Measurements from ENCODE around the gene NDST3. TPM values are rescaled to one million over a fixed set of nuclear protein-coding genes. Genes with fewer than 3 reads are reported as not detected.
A peak's percentile ranks its signal among the peaks of the same experiment; 100 is the strongest.
"Not testable (repeated sequence)": the region's sequence is repeated elsewhere in the genome, so short reads cannot be mapped to it uniquely, and the experiment has no call there.

Gene NDST3
- total and polyA plus RNA-seq, 5 experiments from 2014 or later = 0.07 TPM; not detected in 4

DNA sequence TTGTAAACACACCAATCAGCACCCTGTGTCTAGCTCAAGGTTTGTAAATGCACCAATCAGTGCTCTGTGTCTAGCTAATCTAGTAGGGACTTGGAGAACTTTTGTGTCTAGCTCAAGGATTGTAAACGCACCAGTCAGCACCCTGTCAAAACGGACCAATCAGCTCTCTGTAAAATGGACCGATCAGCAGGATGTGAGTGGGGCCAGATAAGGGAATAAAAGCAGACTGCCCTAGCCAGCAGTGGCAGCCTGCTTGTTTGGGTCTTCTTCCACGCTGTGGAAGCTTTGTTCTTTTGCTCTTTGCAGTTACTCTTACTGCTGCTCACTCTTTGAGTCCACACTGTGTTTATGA is 231.8 kb downstream of the NDST3 start:
- ATAC-seq, POLR2A ChIA-PET: not testable (repeated sequence)
- peak overlapping the region in 4 of 10 donors; percentile 3 to 78 (median 54) for H3K27ac Mint-ChIP-seq

DNA sequence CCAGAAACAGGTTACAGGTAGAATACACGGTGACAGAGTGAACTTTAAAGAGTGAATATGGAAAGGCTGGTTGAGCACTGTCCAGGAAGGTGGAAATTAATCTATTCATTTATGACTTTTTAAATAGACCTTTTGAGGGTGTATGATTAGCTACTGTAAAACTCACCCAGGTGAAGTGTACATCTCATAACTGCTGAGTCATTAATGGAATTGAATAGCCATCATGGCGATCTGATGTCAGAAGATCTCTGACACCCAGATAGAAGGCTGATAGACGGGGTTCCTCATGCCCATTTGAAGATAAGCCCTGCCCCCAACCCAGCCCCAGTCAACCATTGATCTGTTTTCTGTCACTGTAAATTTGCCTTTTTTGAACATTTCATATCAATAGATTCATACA is 234.5 kb downstream of the NDST3 start:
- no peaks in the 10 kb centered on the region for H3K36me3 Mint-ChIP-seq
- H3K4me3 Mint-ChIP-seq = no peak overlapping the region
- peaks cover 0 to 2% (median 0%) of the 10 kb centered on the region in 4 donors for H3K4me1 Mint-ChIP-seq
- no peak for ATAC-seq
- H3K9me3 Mint-ChIP-seq = no peaks in the 10 kb centered on the region
- no peak for DNase-seq
- peaks cover 0 to 15% (median 0%) of the 10 kb centered on the region in 5 donors for H3K27me3 Mint-ChIP-seq
- POLR2A ChIA-PET = no interaction called here
- no peak overlapping the region for H3K27ac Mint-ChIP-seq

More for the DNA sequence above, 231.8 kb downstream of the NDST3 start:
- H3K9me3 Mint-ChIP-seq, H3K36me3 Mint-ChIP-seq, H3K4me1 Mint-ChIP-seq, DNase-seq: not testable (repeated sequence)
- Mint-ChIP-seq H3K27me3 (peaks cover 0 to 22% (median 2%) of the 10 kb centered on the region in 5 donors), H3K4me3 (peak overlapping the region; percentile 22 to 69 (median 56))

DNA sequence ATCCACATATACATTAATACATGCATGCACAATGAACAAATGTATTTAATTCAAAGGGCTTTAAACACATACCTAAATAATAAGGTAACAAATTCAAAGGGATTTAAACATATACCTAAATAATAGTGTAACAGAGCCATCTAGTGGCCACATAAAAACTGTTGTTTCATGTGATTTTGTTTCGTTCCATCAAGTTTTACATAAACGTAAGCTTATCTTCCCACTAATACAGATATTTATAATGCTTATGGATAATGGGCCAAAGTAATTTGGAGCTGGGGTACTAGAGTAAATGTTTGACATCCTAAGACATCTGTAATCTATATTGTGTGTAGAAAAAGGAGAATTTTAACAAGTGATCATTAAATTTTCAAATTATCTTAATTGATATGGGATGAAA is 236.2 kb downstream of the NDST3 start:
- Mint-ChIP-seq H3K36me3 (no peaks in the 10 kb centered on the region), H3K4me1 (no peaks in the 10 kb centered on the region), H3K27ac (no peak overlapping the region), H3K4me3 (no peak overlapping the region), H3K27me3 (peaks cover 0 to 7% (median 0%) of the 10 kb centered on the region in 5 donors), H3K9me3 (no peaks in the 10 kb centered on the region)
- DNase-seq (peak in 3 of 10 donors; percentile 43 to 47 (median 45)), ATAC-seq (peak in 1 of 2 donors; percentile 53)
- POLR2A ChIA-PET = no interaction called here

DNA sequence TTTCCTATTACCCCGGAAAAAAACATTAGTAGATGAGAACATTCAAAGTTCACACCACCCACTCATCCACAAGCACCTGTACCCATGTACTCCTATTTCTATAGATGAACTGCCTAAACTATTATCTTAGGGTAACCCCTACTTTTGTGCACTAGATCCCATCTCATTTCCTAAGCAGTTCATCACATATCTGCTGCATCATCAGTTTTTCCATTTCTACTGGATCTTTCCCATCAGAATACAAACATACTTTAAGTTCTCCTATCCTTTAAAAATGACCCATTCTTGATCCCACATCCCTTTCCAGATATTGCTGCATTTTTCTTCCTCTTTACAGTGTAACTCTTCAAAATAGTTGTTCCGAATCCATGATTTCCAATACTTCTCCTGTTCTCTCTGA is 237.5 kb downstream of the NDST3 start:
- ATAC-seq (no peak), DNase-seq (no peak)
- POLR2A ChIA-PET = no interaction called here
- Mint-ChIP-seq H3K4me3 (no peak overlapping the region), H3K9me3 (no peaks in the 10 kb centered on the region), H3K4me1 (no peaks in the 10 kb centered on the region), H3K36me3 (no peaks in the 10 kb centered on the region), H3K27me3 (peaks cover 0 to 2% (median 0%) of the 10 kb centered on the region in 5 donors), H3K27ac (no peak overlapping the region)

DNA sequence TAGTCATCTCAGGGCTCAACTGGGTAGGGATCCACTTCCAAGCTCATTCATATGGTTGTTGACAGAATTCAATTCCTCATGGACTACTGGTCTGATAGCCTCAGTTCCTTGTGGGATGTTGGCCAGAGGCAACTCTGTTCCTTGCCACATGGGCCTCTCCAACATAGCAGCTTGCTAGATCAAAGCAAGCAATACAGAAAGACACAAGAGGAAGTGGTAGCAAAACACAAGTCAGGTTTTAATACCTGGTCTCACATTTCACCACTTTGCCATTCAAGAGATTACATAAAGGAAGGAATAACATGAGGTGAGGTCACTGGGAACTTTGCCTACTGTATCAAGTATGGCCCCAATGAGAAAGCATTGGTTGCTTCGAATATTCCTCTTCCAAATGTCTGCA is 239.4 kb downstream of the NDST3 start:
- ATAC-seq (no peak), DNase-seq (no peak)
- peaks cover 0 to 2% (median 0%) of the 10 kb centered on the region in 3 donors for H3K36me3 Mint-ChIP-seq
- H3K9me3 Mint-ChIP-seq = no peaks in the 10 kb centered on the region
- H3K27me3 Mint-ChIP-seq = peaks cover 0 to 1% (median 0%) of the 10 kb centered on the region in 5 donors
- H3K4me1 Mint-ChIP-seq = peaks cover 8 to 15% (median 11%) of the 10 kb centered on the region in 4 donors
- no peak overlapping the region for H3K4me3 Mint-ChIP-seq
- POLR2A ChIA-PET = interaction anchor here (0.8 kb wide), 1 partner anchor 318 kb away, joined by 5 read pairs; no protein-coding TSS in a partner anchor
- H3K27ac Mint-ChIP-seq = no peak overlapping the region

DNA sequence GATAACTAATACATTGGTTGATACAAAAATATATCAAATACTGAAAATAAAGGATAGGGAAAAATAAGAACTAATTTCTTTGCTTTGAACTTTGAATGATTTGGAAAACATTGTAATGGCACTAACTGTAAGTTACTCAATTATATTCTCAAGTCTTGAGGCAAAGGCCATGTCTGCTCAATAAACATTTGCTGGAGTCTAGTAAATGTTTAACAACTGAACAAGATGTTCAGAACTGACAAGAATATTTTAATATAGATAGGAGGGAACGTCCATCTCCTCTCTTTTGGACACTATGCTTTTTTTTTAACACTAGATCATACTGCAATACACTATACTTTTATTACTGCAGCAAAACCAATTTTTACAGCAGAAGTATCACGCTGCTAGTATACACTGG is 242.3 kb downstream of the NDST3 start:
- H3K36me3 Mint-ChIP-seq = peaks cover 0 to 15% (median 4%) of the 10 kb centered on the region in 3 donors
- no peaks in the 10 kb centered on the region for H3K27me3 Mint-ChIP-seq
- peak overlapping the region in 5 of 10 donors; percentile 60 to 96 (median 73) for H3K27ac Mint-ChIP-seq
- no peaks in the 10 kb centered on the region for H3K9me3 Mint-ChIP-seq
- DNase-seq = no peak
- peak overlapping the region in 3 of 10 donors; percentile 6 to 33 (median 29) for H3K4me3 Mint-ChIP-seq
- ATAC-seq = no peak
- POLR2A ChIA-PET = no interaction called here
- peaks cover 19 to 40% (median 35%) of the 10 kb centered on the region in 4 donors for H3K4me1 Mint-ChIP-seq

DNA sequence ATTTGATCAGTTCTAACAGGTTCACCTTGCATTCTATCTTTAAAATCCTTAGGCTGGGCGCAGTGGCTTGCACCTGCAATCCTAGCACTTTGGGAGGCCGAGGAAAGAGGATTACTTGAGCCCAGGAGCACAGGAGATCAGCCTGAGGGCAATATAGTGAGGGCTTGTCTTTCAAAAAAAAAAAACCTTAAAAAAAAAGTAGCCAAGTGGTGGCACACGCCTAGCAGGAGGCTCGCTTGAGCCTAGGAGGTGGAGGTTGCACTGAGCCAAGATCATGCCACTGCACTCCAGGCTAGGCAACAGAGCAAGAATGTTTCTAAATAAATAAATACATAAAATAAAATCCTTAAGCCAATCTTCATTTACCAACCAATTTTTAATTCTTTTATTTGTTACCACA is 243.0 kb downstream of the NDST3 start:
- POLR2A ChIA-PET = no interaction called here
- Mint-ChIP-seq H3K27me3 (no peaks in the 10 kb centered on the region), H3K36me3 (peaks cover 0 to 21% (median 4%) of the 10 kb centered on the region in 3 donors), H3K4me3 (peak overlapping the region in 7 of 10 donors; percentile 11 to 60 (median 18)), H3K9me3 (no peaks in the 10 kb centered on the region), H3K4me1 (peaks cover 20 to 47% (median 42%) of the 10 kb centered on the region in 4 donors), H3K27ac (peak overlapping the region; percentile 60 to 100 (median 96))
- ATAC-seq (no peak), DNase-seq (no peak)

DNA sequence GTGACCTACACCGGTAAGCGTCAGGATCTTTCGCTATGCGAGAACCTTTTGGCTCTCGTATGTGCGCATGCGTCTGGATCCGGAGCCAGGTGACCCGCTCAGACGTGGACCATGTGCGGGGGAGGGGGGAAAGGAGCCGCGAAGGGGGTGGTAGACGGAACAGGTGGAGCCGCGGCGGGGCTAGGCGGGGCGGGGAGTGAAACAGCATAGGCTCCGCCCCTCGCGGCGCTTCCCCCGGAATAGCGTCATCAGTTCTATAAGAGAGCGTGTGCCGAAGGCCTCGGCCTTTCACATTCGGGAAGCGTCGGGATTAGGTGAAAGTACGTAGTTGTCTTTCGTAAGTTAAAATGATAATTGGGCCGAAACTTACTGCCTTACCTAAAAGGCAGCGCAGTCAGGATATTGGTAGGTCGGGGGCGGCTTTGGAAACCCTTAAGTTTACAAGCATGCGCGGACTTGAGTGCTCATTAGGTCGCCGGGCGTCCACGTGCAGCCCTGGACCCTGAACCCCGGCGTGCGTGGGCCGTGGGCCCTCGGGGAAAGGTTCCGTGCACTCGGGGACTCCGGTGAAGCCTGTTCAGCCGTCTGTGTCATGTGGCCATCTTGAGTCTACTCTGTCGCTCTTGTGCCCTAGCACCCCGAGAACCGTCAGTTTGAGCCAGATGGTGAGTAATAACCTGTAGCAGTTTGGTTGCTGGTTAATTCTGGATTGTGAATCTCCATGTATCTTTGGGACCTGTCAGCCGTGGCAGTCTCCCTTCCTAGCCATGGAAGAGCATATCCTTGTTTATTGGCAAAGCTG is 244.4 kb downstream of the NDST3 start:
- Mint-ChIP-seq H3K4me3 (peak overlapping the region; percentile 90 to 98 (median 96)), H3K27ac (peak overlapping the region; percentile 96 to 100 (median 98)), H3K9me3 (no peaks in the 10 kb centered on the region), H3K27me3 (no peaks in the 10 kb centered on the region), H3K4me1 (peaks cover 27 to 59% (median 55%) of the 10 kb centered on the region in 4 donors), H3K36me3 (peaks cover 0 to 34% (median 4%) of the 10 kb centered on the region in 3 donors)
- ATAC-seq (peak; percentile 93), DNase-seq (peak; percentile 87 to 99 (median 97))
- POLR2A ChIA-PET = no interaction called here

DNA sequence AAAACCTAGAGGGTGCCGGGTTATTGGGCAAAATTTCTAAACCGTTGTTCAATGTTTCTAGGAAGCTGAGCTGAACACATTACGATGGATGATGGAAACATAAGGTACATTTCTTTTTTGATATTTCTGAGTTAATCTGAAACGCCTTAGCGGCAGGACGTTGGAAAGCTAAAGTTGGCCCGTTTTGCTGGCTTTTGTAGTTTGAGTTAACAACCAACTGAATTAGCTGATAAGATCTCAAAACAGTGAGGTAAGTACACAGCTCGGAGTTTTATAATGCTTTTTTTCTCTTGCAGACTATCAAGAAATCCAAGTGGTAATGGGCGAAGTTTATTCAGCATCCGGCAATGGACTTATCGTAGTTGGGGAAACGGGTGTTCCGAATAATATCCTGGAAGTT is 245.0 kb downstream of the NDST3 start:
- Mint-ChIP-seq H3K4me1 (peaks cover 27 to 62% (median 57%) of the 10 kb centered on the region in 4 donors), H3K4me3 (peak overlapping the region; percentile 90 to 98 (median 96)), H3K36me3 (peaks cover 0 to 35% (median 4%) of the 10 kb centered on the region in 3 donors), H3K27ac (peak overlapping the region; percentile 96 to 100 (median 98)), H3K27me3 (no peaks in the 10 kb centered on the region), H3K9me3 (no peaks in the 10 kb centered on the region)
- peak in 5 of 10 donors; percentile 3 to 51 (median 16) for DNase-seq
- POLR2A ChIA-PET = no interaction called here
- ATAC-seq = peak in 1 of 2 donors; percentile 0

DNA sequence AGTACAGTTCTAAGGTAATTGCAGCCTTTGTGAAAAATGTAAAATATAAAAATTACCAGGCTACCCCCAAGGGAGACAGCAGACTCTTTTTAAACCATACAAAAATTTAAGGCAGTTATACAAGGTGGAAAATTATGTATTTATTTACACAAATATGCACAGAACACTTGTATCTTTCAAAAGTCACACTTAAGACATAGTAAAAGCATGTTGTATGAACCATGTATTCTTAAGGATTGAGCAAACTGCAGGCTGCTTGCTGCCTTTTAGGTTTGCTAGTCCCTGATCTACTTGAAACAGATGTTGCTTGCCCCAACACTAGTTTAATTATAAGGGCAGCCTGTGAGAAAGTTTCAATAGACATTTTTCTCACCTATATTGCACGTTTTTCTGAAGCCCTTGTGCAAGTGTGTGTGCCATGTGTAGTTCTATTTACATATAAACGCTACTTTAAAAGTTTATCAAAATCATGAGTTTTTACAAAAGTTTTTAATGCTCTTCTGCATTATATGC is 245.7 kb downstream of the NDST3 start:
- H3K36me3 Mint-ChIP-seq = peaks cover 0 to 35% (median 4%) of the 10 kb centered on the region in 3 donors
- peak overlapping the region; percentile 96 to 100 (median 98) for H3K27ac Mint-ChIP-seq
- no peaks in the 10 kb centered on the region for H3K27me3 Mint-ChIP-seq
- no peak for ATAC-seq
- H3K4me3 Mint-ChIP-seq = peak overlapping the region; percentile 90 to 98 (median 96)
- peaks cover 29 to 63% (median 58%) of the 10 kb centered on the region in 4 donors for H3K4me1 Mint-ChIP-seq
- DNase-seq = peak in 1 of 10 donors; percentile 14
- POLR2A ChIA-PET = no interaction called here
- H3K9me3 Mint-ChIP-seq = no peaks in the 10 kb centered on the region

DNA sequence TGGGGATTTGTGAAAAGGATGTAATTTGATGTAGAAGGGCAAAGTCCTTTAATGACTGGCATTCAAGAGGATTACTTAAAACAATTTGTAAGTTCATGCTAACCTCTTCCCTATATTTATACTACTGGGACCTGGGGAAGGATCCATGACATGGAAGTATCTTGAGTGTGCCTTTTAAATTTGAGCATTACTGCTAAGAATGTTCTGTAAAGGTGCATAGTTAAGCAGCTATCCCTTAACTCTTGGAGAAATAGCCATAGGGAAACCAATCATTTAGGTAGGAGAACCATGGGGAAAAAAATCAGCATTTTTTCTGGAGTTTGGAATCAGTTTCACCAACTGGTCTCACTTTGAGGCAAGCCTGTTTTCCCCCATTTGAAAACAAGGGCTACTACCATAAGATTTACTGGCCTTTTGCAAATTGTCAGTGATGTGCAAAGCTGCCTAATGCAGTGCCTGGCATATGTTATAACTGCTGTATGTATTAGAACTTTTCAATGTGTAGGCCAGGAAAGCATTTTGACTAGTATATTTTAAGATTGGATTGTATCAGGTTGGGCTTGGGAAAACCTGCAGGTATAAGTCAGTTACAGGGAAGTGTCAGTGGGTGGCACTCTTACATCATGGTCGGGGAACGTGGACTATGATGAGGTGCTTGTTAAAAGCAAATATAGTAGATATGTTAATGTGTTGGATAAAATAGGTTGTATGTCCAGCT is 246.4 kb downstream of the NDST3 start:
- Mint-ChIP-seq H3K27ac (peak overlapping the region; percentile 38 to 98 (median 76)), H3K4me1 (peaks cover 29 to 63% (median 58%) of the 10 kb centered on the region in 4 donors), H3K9me3 (no peaks in the 10 kb centered on the region), H3K27me3 (no peaks in the 10 kb centered on the region), H3K4me3 (peak overlapping the region in 9 of 10 donors; percentile 50 to 98 (median 92)), H3K36me3 (peaks cover 0 to 35% (median 4%) of the 10 kb centered on the region in 3 donors)
- POLR2A ChIA-PET = no interaction called here
- peak in 9 of 10 donors; percentile 14 to 66 (median 34) for DNase-seq
- ATAC-seq = no peak

DNA sequence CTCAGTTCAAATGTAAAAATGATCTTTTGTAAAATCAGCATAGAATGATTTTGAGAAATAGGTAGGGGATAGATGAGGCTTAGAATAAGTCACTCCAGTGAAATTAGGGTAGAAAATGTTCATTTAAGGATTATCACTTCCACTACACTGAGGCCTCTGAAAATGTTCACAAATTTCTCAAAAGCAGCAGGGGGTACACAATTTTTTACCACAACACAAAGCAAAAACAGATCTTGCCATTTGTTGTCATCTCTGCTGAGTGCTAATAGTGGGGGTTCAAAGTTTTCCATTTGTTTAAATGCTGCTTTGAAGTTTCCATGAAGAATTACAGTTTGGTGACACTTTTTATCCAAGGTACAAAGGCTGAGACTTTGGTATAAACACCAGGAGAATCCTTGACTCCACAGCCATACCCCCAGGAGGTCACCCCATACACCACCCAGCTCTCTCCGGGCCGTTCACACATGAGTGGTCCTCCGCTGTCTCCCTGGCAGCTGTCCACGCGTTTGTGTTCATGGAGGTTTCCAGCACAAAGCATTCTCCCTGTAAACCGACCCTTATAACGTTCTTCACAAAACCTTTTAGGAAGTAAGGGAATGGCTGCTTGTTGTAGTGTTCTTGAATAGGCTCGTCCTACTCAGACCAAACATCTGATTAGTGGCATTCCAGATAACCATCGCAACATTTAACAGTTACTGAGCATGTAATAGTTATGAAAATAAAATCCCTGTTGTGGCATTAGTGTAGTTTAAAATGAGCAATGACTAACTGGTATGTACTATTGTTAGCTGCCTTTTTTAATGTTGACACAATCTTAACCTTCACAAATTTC is 247.5 kb downstream of the NDST3 start:
- POLR2A ChIA-PET = no interaction called here
- H3K4me1 Mint-ChIP-seq = peaks cover 30 to 66% (median 59%) of the 10 kb centered on the region in 4 donors
- H3K9me3 Mint-ChIP-seq = no peaks in the 10 kb centered on the region
- ATAC-seq (no peak), DNase-seq (no peak)
- peak overlapping the region in 4 of 10 donors; percentile 14 to 98 (median 47) for H3K4me3 Mint-ChIP-seq
- peak overlapping the region; percentile 59 to 98 (median 76) for H3K27ac Mint-ChIP-seq
- peaks cover 0 to 38% (median 4%) of the 10 kb centered on the region in 3 donors for H3K36me3 Mint-ChIP-seq
- H3K27me3 Mint-ChIP-seq = no peaks in the 10 kb centered on the region

All from naive thymus-derived CD8-positive, alpha-beta T cell (primary cell).